ENCODE results near the gene APMAP.

DNA sequence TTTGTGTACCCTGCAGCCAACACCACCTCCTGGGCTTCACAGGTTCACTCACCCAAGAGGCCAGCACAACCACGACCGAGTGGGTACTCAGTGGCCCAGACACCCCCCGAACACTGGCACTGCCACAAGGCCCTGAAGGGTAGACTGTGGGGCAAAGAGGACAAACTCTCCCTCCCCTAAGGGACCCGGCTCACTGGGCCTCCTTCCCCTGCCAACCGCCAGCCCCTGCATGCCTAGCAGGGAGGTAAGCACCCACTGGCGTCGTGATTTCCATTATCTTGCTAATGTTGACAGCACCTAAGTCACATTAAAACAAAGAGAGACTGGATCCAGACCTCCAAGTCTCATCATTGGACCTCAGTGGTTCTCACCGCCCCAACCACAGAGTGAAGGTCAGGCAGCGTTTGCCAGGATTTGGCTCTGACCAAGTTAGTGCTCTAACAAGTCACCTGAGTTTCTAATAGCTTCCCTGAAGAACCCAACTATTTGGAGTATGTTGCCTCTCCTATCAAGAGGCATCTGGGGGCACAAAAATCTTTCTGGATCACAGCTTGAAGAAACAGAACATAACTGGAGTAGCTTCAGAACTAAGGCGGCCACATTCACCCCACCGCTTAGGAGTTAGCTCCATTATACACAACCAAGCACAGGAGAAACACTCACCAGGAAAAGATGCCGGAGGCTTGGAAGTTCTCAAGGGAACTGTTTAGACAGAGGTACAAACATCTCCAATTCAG is 14.0 kb upstream of the APMAP start:
- TF ChIP-seq POLR2A (IDR thresholded peaks at IDR 0.05) (no peak), CTCF (IDR thresholded peaks at IDR 0.05 in 4 of 5, conservative IDR thresholded peaks at IDR 0.05 in 1 of 5) (no peak)

Measured in gastrocnemius medialis (tissue), 4 donors.